Uterus (tissue), 2 donors: Measurements from ENCODE around the gene COL19A1.

Experiments
- POLR2A ChIP-seq, 2 donors: fragments of 450-650 bp; IDR thresholded peaks; one replicate each; pipeline ENCODE4 v1.6.1; 2016; ENCODE audit warnings: antibody characterized with exemption in 2 of 2, mild to moderate bottlenecking in 1 of 2, moderate library complexity in 1 of 2
- TF ChIP-seq, protein P1 (sequence below), 4 experiments: fragments of 200-600 bp in 2 of 4; fragments of 450-650 bp in 2 of 4; sonication (generic) in 2 of 4; IDR thresholded peaks; one replicate each; pipeline ENCODE4 v1.5.1; 2016 to 2019; ENCODE audit warnings: antibody characterized with exemption in 4 of 4, mild to moderate bottlenecking in 2 of 4, moderate library complexity in 1 of 4

DNA sequence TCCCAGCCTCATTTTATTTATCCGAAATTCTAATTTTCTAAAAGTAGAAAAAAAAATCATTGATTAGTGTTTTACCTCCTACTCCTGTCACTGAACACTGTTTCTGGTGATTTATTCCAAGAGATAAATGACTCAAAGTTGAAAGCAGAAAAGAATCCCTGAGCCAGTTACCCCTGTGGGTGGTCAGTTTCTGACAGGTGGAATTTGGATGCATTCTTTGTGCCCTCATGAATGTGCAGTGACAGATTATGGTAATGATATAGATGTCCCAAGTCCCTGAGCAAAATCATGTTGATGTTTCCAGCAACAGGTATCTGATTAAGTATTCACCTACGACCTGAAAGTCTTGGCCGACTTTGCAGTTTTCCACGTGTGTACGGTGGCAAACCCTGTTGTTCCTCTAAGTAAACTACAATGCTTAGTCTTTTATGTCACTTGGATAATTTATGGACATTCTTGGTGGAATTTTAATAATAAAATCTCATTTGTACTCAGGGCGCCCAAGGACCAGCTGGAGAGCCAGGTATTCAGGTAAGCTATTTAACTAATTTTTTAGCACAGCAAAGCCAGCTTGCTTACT lies 282.9 kb downstream of the COL19A1 start:
- TF ChIP-seq POLR2A (IDR thresholded peaks at IDR 0.05): no peak
- TF ChIP-seq, protein P1, sequence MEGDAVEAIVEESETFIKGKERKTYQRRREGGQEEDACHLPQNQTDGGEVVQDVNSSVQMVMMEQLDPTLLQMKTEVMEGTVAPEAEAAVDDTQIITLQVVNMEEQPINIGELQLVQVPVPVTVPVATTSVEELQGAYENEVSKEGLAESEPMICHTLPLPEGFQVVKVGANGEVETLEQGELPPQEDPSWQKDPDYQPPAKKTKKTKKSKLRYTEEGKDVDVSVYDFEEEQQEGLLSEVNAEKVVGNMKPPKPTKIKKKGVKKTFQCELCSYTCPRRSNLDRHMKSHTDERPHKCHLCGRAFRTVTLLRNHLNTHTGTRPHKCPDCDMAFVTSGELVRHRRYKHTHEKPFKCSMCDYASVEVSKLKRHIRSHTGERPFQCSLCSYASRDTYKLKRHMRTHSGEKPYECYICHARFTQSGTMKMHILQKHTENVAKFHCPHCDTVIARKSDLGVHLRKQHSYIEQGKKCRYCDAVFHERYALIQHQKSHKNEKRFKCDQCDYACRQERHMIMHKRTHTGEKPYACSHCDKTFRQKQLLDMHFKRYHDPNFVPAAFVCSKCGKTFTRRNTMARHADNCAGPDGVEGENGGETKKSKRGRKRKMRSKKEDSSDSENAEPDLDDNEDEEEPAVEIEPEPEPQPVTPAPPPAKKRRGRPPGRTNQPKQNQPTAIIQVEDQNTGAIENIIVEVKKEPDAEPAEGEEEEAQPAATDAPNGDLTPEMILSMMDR (IDR thresholded peaks at IDR 0.05): no peak
